ENCODE data around the gene SOX21. TPM values are rescaled to one million over a fixed set of nuclear protein-coding genes. Genes with fewer than 3 reads are reported as not detected.
A peak's percentile ranks its signal among the peaks of the same experiment; 100 is the strongest.

SOX21 gene
- total and polyA plus RNA-seq, 2 experiments from 2014 or later = 1.7 to 3.5 TPM

DNA sequence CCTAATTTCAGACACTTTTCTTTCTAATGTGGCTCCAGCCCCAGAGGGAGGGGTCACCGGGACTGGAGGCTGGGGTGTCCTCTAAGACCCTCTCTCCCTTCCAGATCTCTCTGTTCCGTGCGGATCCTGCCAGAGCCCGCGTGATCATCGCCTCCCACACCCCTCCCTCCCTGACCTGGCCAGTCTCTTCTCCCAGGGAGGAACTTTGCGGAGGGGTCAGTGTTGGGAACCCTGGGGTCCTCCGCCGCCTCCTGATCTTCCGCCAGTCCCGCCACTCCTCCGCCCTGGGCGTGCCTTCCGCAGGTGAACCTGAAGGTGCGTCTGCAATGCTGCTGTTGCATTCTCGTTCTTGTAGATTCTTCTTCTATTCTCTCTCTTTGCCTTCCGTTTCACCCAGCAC, 9.1 kb downstream of the SOX21 start (continued):
- TF ChIP-seq, protein P1, sequence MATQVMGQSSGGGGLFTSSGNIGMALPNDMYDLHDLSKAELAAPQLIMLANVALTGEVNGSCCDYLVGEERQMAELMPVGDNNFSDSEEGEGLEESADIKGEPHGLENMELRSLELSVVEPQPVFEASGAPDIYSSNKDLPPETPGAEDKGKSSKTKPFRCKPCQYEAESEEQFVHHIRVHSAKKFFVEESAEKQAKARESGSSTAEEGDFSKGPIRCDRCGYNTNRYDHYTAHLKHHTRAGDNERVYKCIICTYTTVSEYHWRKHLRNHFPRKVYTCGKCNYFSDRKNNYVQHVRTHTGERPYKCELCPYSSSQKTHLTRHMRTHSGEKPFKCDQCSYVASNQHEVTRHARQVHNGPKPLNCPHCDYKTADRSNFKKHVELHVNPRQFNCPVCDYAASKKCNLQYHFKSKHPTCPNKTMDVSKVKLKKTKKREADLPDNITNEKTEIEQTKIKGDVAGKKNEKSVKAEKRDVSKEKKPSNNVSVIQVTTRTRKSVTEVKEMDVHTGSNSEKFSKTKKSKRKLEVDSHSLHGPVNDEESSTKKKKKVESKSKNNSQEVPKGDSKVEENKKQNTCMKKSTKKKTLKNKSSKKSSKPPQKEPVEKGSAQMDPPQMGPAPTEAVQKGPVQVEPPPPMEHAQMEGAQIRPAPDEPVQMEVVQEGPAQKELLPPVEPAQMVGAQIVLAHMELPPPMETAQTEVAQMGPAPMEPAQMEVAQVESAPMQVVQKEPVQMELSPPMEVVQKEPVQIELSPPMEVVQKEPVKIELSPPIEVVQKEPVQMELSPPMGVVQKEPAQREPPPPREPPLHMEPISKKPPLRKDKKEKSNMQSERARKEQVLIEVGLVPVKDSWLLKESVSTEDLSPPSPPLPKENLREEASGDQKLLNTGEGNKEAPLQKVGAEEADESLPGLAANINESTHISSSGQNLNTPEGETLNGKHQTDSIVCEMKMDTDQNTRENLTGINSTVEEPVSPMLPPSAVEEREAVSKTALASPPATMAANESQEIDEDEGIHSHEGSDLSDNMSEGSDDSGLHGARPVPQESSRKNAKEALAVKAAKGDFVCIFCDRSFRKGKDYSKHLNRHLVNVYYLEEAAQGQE (IDR thresholded peaks at IDR 0.05; ENCODE audit: unreplicated experiment) = no peak
- TF ChIP-seq STAT1 (IDR thresholded peaks at IDR 0.05; ENCODE audit: unreplicated experiment) = no peak
- TF ChIP-seq, protein P2, sequence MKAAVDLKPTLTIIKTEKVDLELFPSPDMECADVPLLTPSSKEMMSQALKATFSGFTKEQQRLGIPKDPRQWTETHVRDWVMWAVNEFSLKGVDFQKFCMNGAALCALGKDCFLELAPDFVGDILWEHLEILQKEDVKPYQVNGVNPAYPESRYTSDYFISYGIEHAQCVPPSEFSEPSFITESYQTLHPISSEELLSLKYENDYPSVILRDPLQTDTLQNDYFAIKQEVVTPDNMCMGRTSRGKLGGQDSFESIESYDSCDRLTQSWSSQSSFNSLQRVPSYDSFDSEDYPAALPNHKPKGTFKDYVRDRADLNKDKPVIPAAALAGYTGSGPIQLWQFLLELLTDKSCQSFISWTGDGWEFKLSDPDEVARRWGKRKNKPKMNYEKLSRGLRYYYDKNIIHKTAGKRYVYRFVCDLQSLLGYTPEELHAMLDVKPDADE (IDR thresholded peaks at IDR 0.05) = no peak
- TF ChIP-seq ZNF331 (CRISPR knock-in tag; IDR thresholded peaks at IDR 0.05; ENCODE audit: low read depth) = no peak
- TF ChIP-seq, protein P3, sequence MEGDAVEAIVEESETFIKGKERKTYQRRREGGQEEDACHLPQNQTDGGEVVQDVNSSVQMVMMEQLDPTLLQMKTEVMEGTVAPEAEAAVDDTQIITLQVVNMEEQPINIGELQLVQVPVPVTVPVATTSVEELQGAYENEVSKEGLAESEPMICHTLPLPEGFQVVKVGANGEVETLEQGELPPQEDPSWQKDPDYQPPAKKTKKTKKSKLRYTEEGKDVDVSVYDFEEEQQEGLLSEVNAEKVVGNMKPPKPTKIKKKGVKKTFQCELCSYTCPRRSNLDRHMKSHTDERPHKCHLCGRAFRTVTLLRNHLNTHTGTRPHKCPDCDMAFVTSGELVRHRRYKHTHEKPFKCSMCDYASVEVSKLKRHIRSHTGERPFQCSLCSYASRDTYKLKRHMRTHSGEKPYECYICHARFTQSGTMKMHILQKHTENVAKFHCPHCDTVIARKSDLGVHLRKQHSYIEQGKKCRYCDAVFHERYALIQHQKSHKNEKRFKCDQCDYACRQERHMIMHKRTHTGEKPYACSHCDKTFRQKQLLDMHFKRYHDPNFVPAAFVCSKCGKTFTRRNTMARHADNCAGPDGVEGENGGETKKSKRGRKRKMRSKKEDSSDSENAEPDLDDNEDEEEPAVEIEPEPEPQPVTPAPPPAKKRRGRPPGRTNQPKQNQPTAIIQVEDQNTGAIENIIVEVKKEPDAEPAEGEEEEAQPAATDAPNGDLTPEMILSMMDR (conservative IDR thresholded peaks at IDR 0.05; ENCODE audit: low read depth in 2 of 2) = no peak
- TF ChIP-seq NANOG (IDR thresholded peaks at IDR 0.05; ENCODE audit: borderline replicate concordance) = no peak

DNA sequence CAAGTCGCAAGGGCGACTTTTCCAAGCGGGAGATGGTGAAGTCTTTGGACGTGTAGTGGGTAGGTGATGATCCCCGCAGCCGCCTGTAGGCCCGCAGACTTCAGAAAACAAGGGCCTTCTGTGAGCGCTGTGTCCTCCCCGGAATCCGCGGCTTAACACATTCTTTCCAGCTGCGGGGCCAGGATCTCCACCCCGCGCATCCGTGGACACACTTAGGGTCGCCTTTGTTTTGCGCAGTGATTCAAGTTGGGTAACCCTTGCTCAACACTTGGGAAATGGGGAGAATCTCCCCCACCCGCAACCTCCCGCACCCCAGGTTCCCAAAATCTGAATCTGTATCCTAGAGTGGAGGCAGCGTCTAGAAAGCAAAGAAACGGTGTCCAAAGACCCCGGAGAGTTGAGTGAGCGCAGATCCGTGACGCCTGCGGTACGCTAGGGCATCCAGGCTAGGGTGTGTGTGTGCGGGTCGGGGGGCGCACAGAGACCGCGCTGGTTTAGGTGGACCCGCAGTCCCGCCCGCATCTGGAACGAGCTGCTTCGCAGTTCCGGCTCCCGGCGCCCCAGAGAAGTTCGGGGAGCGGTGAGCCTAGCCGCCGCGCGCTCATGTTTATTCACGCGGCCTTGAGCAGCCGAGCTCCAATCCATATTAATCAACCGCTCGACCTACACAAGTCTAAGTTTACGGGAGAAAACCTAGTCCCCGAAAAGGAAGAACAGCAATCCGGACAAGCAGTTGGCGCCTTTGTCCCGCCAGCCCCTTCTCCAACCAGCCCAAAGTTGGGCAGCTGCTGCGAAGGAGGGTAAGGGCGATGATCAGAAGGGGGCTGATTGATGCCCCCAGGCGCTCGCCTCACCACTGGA, 9.9 kb downstream of the SOX21 start:
- H3K27me3 Mint-ChIP-seq (ENCODE audit: insufficient read depth, low read depth, poor library complexity) = peaks cover 78% of the 10 kb centered on the region
- H3K36me3 Mint-ChIP-seq (ENCODE audit: low read depth) = peaks cover 21% of the 10 kb centered on the region; the same call in 2 of the 3 replicates
- H3F3A ChIP-seq (replicated peaks; ENCODE audit: low read depth) = peaks cover 13% of the 10 kb centered on the region; the same call in 1 of the 2 replicates
- peaks cover 23% of the 10 kb centered on the region for H3K9me3 Mint-ChIP-seq
- peaks cover 37% of the 10 kb centered on the region for H3K4me1 Mint-ChIP-seq
- no peaks in the 10 kb centered on the region for H3K79me2 ChIP-seq (replicated peaks; ENCODE audit: insufficient read depth)
- H3K4me3 Mint-ChIP-seq = peak overlapping the region; percentile 66
- H3K27ac Mint-ChIP-seq = no peak overlapping the region
- no peaks in the 10 kb centered on the region for H4K20me1 ChIP-seq (replicated peaks; ENCODE audit: insufficient read depth)
- TF ChIP-seq EZH2phosphoT487 (IDR thresholded peaks at IDR 0.05; ENCODE audit: unreplicated experiment) = peak; percentile 42
- peak; percentile 78 for TF ChIP-seq EZH2 (IDR thresholded peaks at IDR 0.05; ENCODE audit: low read depth, unreplicated experiment)
- TF ChIP-seq ZNF114 (CRISPR knock-in tag; IDR thresholded peaks at IDR 0.05) = no peak
- DNase-seq (ENCODE audit: low spot score) (peak; percentile 55), ATAC-seq (peak; percentile 6)
- H3K4me3 ChIP-seq = peak overlapping the region; percentile 67
- peaks cover 37% of the 10 kb centered on the region for H3K4me1 ChIP-seq (ENCODE audit: insufficient read depth)
- no peaks in the 10 kb centered on the region for H3K36me3 ChIP-seq (ENCODE audit: insufficient read depth)
- peak overlapping the region; percentile 91 for H3K4me2 ChIP-seq
- peaks cover 87% of the 10 kb centered on the region for H3K27me3 ChIP-seq (ENCODE audit: insufficient read depth)
- H2AFZ ChIP-seq = peak overlapping the region; percentile 82
- H3K9me2 ChIP-seq (ENCODE audit: insufficient read depth) = no peaks in the 10 kb centered on the region
- no peak overlapping the region for H3K27ac ChIP-seq (ENCODE audit: low read depth)

Measured in GM23338 (cell line).